NCI-H82 (cell line): ENCODE data around the gene GRID2.

Experiments
- DNase-seq: peaks from one replicate; lab custom pipeline; 2025; lab: John Stamatoyannopoulos, UW

GRID2 gene

GRCh38 chr4:93813092-93813491, 1509.3 kb downstream of the GRID2 start:
- DNase-seq: no peak

GRCh38 chr4:93814141-93814540, 1510.4 kb downstream of the GRID2 start:
- no peak for DNase-seq

- no peak for DNase-seq
These were observed 1511.0 kb downstream of the GRID2 start for GRCh38 chr4:93814722-93815121.
